Activated CD4-positive, alpha-beta memory T cell treated with anti-CD3 and anti-CD28 coated beads, Interleukin-2, amount 10 ng/mL, durations not matched to agents 7 days and 5 days (primary cell): ENCODE measurements around the gene KAZN. TPM values are rescaled to one million over a fixed set of nuclear protein-coding genes. Genes with fewer than 3 reads are reported as not detected.

Source experiments
- CTCF ChIA-PET: fragments of 350-600 bp; sonication (Branson Sonifier 250); formaldehyde crosslinking; loops from one replicate; lab custom pipeline; 2021; ENCODE audit warnings: antibody characterized with exemption, inconsistent platforms; lab: Charles Lee
- POLR2A ChIA-PET: fragments of 350-600 bp; sonication (Branson Sonifier 250); formaldehyde crosslinking; loops from one replicate; lab custom pipeline; 2021; ENCODE audit warnings: antibody characterized with exemption; lab: Charles Lee
- DNase-seq: peaks from one replicate; pipeline ENCODE4 v3.0.0-alpha.2; 2020
- H3K27ac Mint-ChIP-seq: one replicate; pipeline ENCODE4 v1.8.0; 2021; ENCODE audit warnings: mild to moderate bottlenecking, mixed read lengths
- H3K27me3 Mint-ChIP-seq: one replicate; pipeline ENCODE4 v1.8.0; 2021; ENCODE audit warnings: mixed read lengths
- H3K36me3 Mint-ChIP-seq: one replicate; pipeline ENCODE4 v1.8.0; 2021; ENCODE audit warnings: low read depth, mixed read lengths
- H3K4me1 Mint-ChIP-seq: one replicate; pipeline ENCODE4 v1.8.0; 2021; ENCODE audit warnings: mixed read lengths
- H3K4me3 Mint-ChIP-seq: one replicate; pipeline ENCODE4 v1.8.0; 2021; ENCODE audit warnings: mild to moderate bottlenecking, mixed read lengths
- H3K9me3 Mint-ChIP-seq: one replicate; pipeline ENCODE4 v1.8.0; 2021; ENCODE audit warnings: mixed read lengths
- total RNA-seq, 2 experiments: library from RNA; stranded (reverse); gene quantifications; one replicate each; pipeline ENCODE4 v1.2.3, GENCODE V29; 2021

The KAZN gene
- total RNA-seq, 2 experiments from 2014 or later: 0.30 to 0.43 TPM

GRCh38 chr1:14625996-14626395, 27.5 kb downstream of the KAZN start:
- no peaks in the 10 kb centered on the region for H3K4me1 Mint-ChIP-seq
- no peaks in the 10 kb centered on the region for H3K9me3 Mint-ChIP-seq
- no peak for DNase-seq
- H3K27ac Mint-ChIP-seq: no peak overlapping the region
- H3K27me3 Mint-ChIP-seq: no peaks in the 10 kb centered on the region
- no peak overlapping the region for H3K4me3 Mint-ChIP-seq
- H3K36me3 Mint-ChIP-seq: no peaks in the 10 kb centered on the region
- ChIA-PET CTCF (no interaction called here), POLR2A (no interaction called here)

GRCh38 chr1:14626869-14627607, 28.6 kb downstream of the KAZN start:
- no peaks in the 10 kb centered on the region for H3K9me3 Mint-ChIP-seq
- no peaks in the 10 kb centered on the region for H3K36me3 Mint-ChIP-seq
- no peak overlapping the region for H3K27ac Mint-ChIP-seq
- ChIA-PET CTCF (no interaction called here), POLR2A (no interaction called here)
- no peaks in the 10 kb centered on the region for H3K27me3 Mint-ChIP-seq
- DNase-seq: no peak
- no peak overlapping the region for H3K4me3 Mint-ChIP-seq
- H3K4me1 Mint-ChIP-seq: no peaks in the 10 kb centered on the region

- POLR2A ChIA-PET: no interaction called here
- no peak for DNase-seq
- CTCF ChIA-PET: interaction anchor here (0.6 kb wide), 1 partner anchor 394 kb away, joined by 3 read pairs; no protein-coding TSS in a partner anchor
- H3K4me3 Mint-ChIP-seq: no peak overlapping the region
- H3K4me1 Mint-ChIP-seq: no peaks in the 10 kb centered on the region
- H3K36me3 Mint-ChIP-seq: no peaks in the 10 kb centered on the region
- no peak overlapping the region for H3K27ac Mint-ChIP-seq
- H3K27me3 Mint-ChIP-seq: no peaks in the 10 kb centered on the region
- H3K9me3 Mint-ChIP-seq: no peaks in the 10 kb centered on the region
These were observed 29.4 kb downstream of the KAZN start for GRCh38 chr1:14627608-14628489.

- no peak overlapping the region for H3K27ac Mint-ChIP-seq
- H3K4me1 Mint-ChIP-seq: no peaks in the 10 kb centered on the region
- H3K4me3 Mint-ChIP-seq: no peak overlapping the region
- POLR2A ChIA-PET: no interaction called here
- H3K9me3 Mint-ChIP-seq: no peaks in the 10 kb centered on the region
- no peaks in the 10 kb centered on the region for H3K36me3 Mint-ChIP-seq
- no peak for DNase-seq
- no peaks in the 10 kb centered on the region for H3K27me3 Mint-ChIP-seq
- CTCF ChIA-PET: interaction anchor here (0.7 kb wide), 1 partner anchor 32 kb away, joined by 3 read pairs; no protein-coding TSS in a partner anchor
These were observed 31.0 kb downstream of the KAZN start for GRCh38 chr1:14629363-14630014.

GRCh38 chr1:14630986-14631385, 32.5 kb downstream of the KAZN start:
- Mint-ChIP-seq H3K27me3 (no peaks in the 10 kb centered on the region), H3K27ac (no peak overlapping the region), H3K36me3 (no peaks in the 10 kb centered on the region), H3K4me3 (no peak overlapping the region), H3K9me3 (no peaks in the 10 kb centered on the region), H3K4me1 (no peaks in the 10 kb centered on the region)
- CTCF ChIA-PET: no interaction called here
- DNase-seq: no peak
- POLR2A ChIA-PET: no interaction called here

GRCh38 chr1:14631421-14631820, 32.9 kb downstream of the KAZN start:
- Mint-ChIP-seq H3K27me3 (no peaks in the 10 kb centered on the region), H3K4me3 (no peak overlapping the region), H3K27ac (no peak overlapping the region), H3K4me1 (no peaks in the 10 kb centered on the region), H3K36me3 (no peaks in the 10 kb centered on the region), H3K9me3 (no peaks in the 10 kb centered on the region)
- POLR2A ChIA-PET: no interaction called here
- CTCF ChIA-PET: no interaction called here
- no peak for DNase-seq

GRCh38 chr1:14634486-14634885, 36.0 kb downstream of the KAZN start:
- ChIA-PET POLR2A (no interaction called here), CTCF (no interaction called here)
- Mint-ChIP-seq H3K27me3 (no peaks in the 10 kb centered on the region), H3K9me3 (no peaks in the 10 kb centered on the region), H3K4me3 (no peak overlapping the region), H3K27ac (no peak overlapping the region), H3K36me3 (no peaks in the 10 kb centered on the region), H3K4me1 (no peaks in the 10 kb centered on the region)
- DNase-seq: no peak

GRCh38 chr1:14635421-14635820, 36.9 kb downstream of the KAZN start:
- no peaks in the 10 kb centered on the region for H3K27me3 Mint-ChIP-seq
- H3K4me1 Mint-ChIP-seq: no peaks in the 10 kb centered on the region
- H3K4me3 Mint-ChIP-seq: no peak overlapping the region
- no peak for DNase-seq
- no peaks in the 10 kb centered on the region for H3K9me3 Mint-ChIP-seq
- ChIA-PET CTCF (no interaction called here), POLR2A (no interaction called here)
- H3K27ac Mint-ChIP-seq: no peak overlapping the region
- H3K36me3 Mint-ChIP-seq: no peaks in the 10 kb centered on the region

- CTCF ChIA-PET: no interaction called here
- no peak overlapping the region for H3K4me3 Mint-ChIP-seq
- peaks cover 2% of the 10 kb centered on the region for H3K9me3 Mint-ChIP-seq
- no peaks in the 10 kb centered on the region for H3K36me3 Mint-ChIP-seq
- H3K27me3 Mint-ChIP-seq: no peaks in the 10 kb centered on the region
- no peak overlapping the region for H3K27ac Mint-ChIP-seq
- POLR2A ChIA-PET: no interaction called here
- H3K4me1 Mint-ChIP-seq: no peaks in the 10 kb centered on the region
- no peak for DNase-seq
These were observed 38.6 kb downstream of the KAZN start for GRCh38 chr1:14636897-14637632.

- ChIA-PET CTCF (no interaction called here), POLR2A (no interaction called here)
- no peaks in the 10 kb centered on the region for H3K4me1 Mint-ChIP-seq
- peaks cover 6% of the 10 kb centered on the region for H3K9me3 Mint-ChIP-seq
- H3K27me3 Mint-ChIP-seq: no peaks in the 10 kb centered on the region
- no peaks in the 10 kb centered on the region for H3K36me3 Mint-ChIP-seq
- H3K27ac Mint-ChIP-seq: no peak overlapping the region
- no peak for DNase-seq
- H3K4me3 Mint-ChIP-seq: no peak overlapping the region
These were observed 41.0 kb downstream of the KAZN start for GRCh38 chr1:14639291-14640050.

- no peaks in the 10 kb centered on the region for H3K27me3 Mint-ChIP-seq
- H3K36me3 Mint-ChIP-seq: no peaks in the 10 kb centered on the region
- ChIA-PET CTCF (no interaction called here), POLR2A (no interaction called here)
- H3K27ac Mint-ChIP-seq: no peak overlapping the region
- DNase-seq: no peak
- peaks cover 9% of the 10 kb centered on the region for H3K9me3 Mint-ChIP-seq
- no peaks in the 10 kb centered on the region for H3K4me1 Mint-ChIP-seq
- H3K4me3 Mint-ChIP-seq: no peak overlapping the region
These were observed 44.2 kb downstream of the KAZN start for GRCh38 chr1:14642712-14643111.

GRCh38 chr1:14646973-14647372, 48.5 kb downstream of the KAZN start:
- H3K4me3 Mint-ChIP-seq: no peak overlapping the region
- no peak for DNase-seq
- H3K27ac Mint-ChIP-seq: no peak overlapping the region
- ChIA-PET POLR2A (no interaction called here), CTCF (no interaction called here)
- no peaks in the 10 kb centered on the region for H3K36me3 Mint-ChIP-seq
- H3K9me3 Mint-ChIP-seq: peaks cover 7% of the 10 kb centered on the region
- H3K27me3 Mint-ChIP-seq: no peaks in the 10 kb centered on the region
- no peaks in the 10 kb centered on the region for H3K4me1 Mint-ChIP-seq
